GM23338 (cell line): ENCODE results near the gene GALNT9. TPM values are rescaled to one million over a fixed set of nuclear protein-coding genes. Genes with fewer than 3 reads are reported as not detected.

Experiments
- ATAC-seq: fragments of 200-7000 bp; cut with Tn5 transposase; 3 replicates; pipeline ENCODE4 v1.9.1; 2020
- DNase-seq: peaks from one replicate; pipeline ENCODE4 v3.0.0-alpha.2; 2015; ENCODE audit warnings: low spot score
- H2AFZ ChIP-seq: fragments of 200-600 bp; sonication (generic); 2 replicates; pipeline ENCODE4 v1.8.0; 2016; ENCODE audit warnings: antibody characterized with exemption, mild to moderate bottlenecking, moderate library complexity
- H3F3A ChIP-seq: fragments of 200-600 bp; sonication (generic); replicated peaks from 2 replicates; pipeline ENCODE4 v1.8.0; 2017; ENCODE audit warnings: antibody characterized with exemption, mixed run types, low read depth
- H3K27ac ChIP-seq: fragments of 200-600 bp; sonication (generic); 2 replicates; pipeline ENCODE4 v1.6.1; 2016; ENCODE audit warnings: low read depth
- H3K27me3 ChIP-seq: fragments of 200-600 bp; sonication (generic); 2 replicates; pipeline ENCODE4 v1.8.0; 2016; ENCODE audit warnings: mild to moderate bottlenecking, mixed run types, moderate library complexity; ENCODE audit not compliant: insufficient read depth
- H3K36me3 ChIP-seq: fragments of 200-600 bp; sonication (generic); 2 replicates; pipeline ENCODE4 v1.8.0; 2016; ENCODE audit warnings: mild to moderate bottlenecking; ENCODE audit not compliant: insufficient read depth
- H3K4me1 ChIP-seq: fragments of 200-600 bp; sonication (generic); 2 replicates; pipeline ENCODE4 v1.8.0; 2016; ENCODE audit warnings: mild to moderate bottlenecking, moderate library complexity; ENCODE audit not compliant: insufficient read depth
- H3K4me2 ChIP-seq: fragments of 200-600 bp; sonication (generic); 2 replicates; pipeline ENCODE4 v1.7.1; 2017; ENCODE audit warnings: mixed run types
- H3K4me3 ChIP-seq: fragments of 200-600 bp; sonication (generic); 2 replicates; pipeline ENCODE4 v1.6.1; 2016; ENCODE audit warnings: mixed run types
- H3K79me2 ChIP-seq: fragments of 200-600 bp; sonication (generic); replicated peaks from 2 replicates; pipeline ENCODE4 v1.8.0; 2017; ENCODE audit warnings: mild to moderate bottlenecking; ENCODE audit not compliant: insufficient read depth
- H3K9me2 ChIP-seq: fragments of 200-600 bp; sonication (generic); 2 replicates; pipeline ENCODE4 v1.8.0; 2017; ENCODE audit not compliant: insufficient read depth
- H4K20me1 ChIP-seq: fragments of 200-600 bp; sonication (generic); replicated peaks from 2 replicates; pipeline ENCODE4 v1.8.0; 2017; ENCODE audit warnings: mild to moderate bottlenecking; ENCODE audit not compliant: insufficient read depth
- H3K27ac Mint-ChIP-seq: 2 replicates; pipeline ENCODE4 v1.8.0; 2020; ENCODE audit warnings: inconsistent platforms, mild to moderate bottlenecking, moderate library complexity, mixed read lengths
- H3K27me3 Mint-ChIP-seq: 3 replicates; pipeline ENCODE4 v1.8.0; 2022; ENCODE audit warnings: low read depth, mild to moderate bottlenecking, moderate library complexity, mixed read lengths, inconsistent platforms; ENCODE audit not compliant: insufficient read depth, poor library complexity
- H3K36me3 Mint-ChIP-seq: 3 replicates; pipeline ENCODE4 v1.8.0; 2021; ENCODE audit warnings: low read depth, mild to moderate bottlenecking, inconsistent platforms, moderate library complexity, mixed read lengths
- H3K4me1 Mint-ChIP-seq: 3 replicates; pipeline ENCODE4 v1.8.0; 2020; ENCODE audit warnings: mild to moderate bottlenecking, inconsistent platforms, mixed read lengths
- H3K4me3 Mint-ChIP-seq: 3 replicates; pipeline ENCODE4 v1.8.0; 2021; ENCODE audit warnings: moderate library complexity, mild to moderate bottlenecking, inconsistent platforms, mixed read lengths
- H3K9me3 Mint-ChIP-seq: 3 replicates; pipeline ENCODE4 v1.8.0; 2020; ENCODE audit warnings: moderate library complexity, mild to moderate bottlenecking, inconsistent platforms, mixed read lengths
- CREB1 ChIP-seq: fragments of 250-450 bp; sonication (Bioruptor Pico); IDR thresholded peaks from 2 replicates; pipeline ENCODE4 v1.5.0; 2020; ENCODE audit warnings: low read depth, mild to moderate bottlenecking, moderate library complexity
- EZH2 ChIP-seq: fragments of 200-600 bp; sonication (generic); IDR thresholded peaks from one replicate; pipeline ENCODE4 v1.8.0; 2017; ENCODE audit warnings: antibody characterized with exemption, mild to moderate bottlenecking, low read depth; ENCODE audit not compliant: unreplicated experiment
- EZH2phosphoT487 ChIP-seq: fragments of 200-600 bp; sonication (generic); IDR thresholded peaks from one replicate; pipeline ENCODE4 v1.8.1; 2018; ENCODE audit warnings: antibody characterized with exemption; ENCODE audit not compliant: unreplicated experiment
- JUNB ChIP-seq: IDR thresholded peaks from one replicate; pipeline ENCODE4 v1.6.1; 2016; ENCODE audit warnings: antibody characterized with exemption; ENCODE audit not compliant: unreplicated experiment
- NANOG ChIP-seq: IDR thresholded peaks from 2 replicates; pipeline ENCODE4 v1.6.1; 2016; ENCODE audit warnings: antibody characterized with exemption, borderline replicate concordance
- POLR2AphosphoS5 ChIP-seq: IDR thresholded peaks from 2 replicates; pipeline ENCODE4 v1.6.1; 2016; ENCODE audit warnings: antibody characterized with exemption, low read depth
- STAT1 ChIP-seq: IDR thresholded peaks from one replicate; pipeline ENCODE4 v1.6.1; 2016; ENCODE audit warnings: antibody characterized with exemption; ENCODE audit not compliant: unreplicated experiment
- ZNF114 ChIP-seq: fragments of 250-450 bp; sonication (Bioruptor Pico); IDR thresholded peaks from 2 replicates; pipeline ENCODE4 v1.5.0; 2020; ENCODE audit warnings: mild to moderate bottlenecking, moderate library complexity
- ZNF331 ChIP-seq: fragments of 250-450 bp; sonication (Bioruptor Pico); IDR thresholded peaks from 2 replicates; pipeline ENCODE4 v1.5.0; 2020; ENCODE audit warnings: low read depth, mild to moderate bottlenecking, moderate library complexity
- polyA plus RNA-seq: library from polyadenylated mRNA; unstranded; fragments of >200 nt; fragmentation: Nextera tagmentation; extraction: Ambion mirVana; gene quantifications from 2 replicates; pipeline ENCODE4 v1.2.1, GENCODE V29; 2016
- total RNA-seq: library from RNA; depleted of rRNA; stranded (reverse); fragments of >200 nt; shearing (Covaris generic); gene quantifications from 2 replicates; pipeline ENCODE4 v1.2.3, GENCODE V29; 2014
- TF ChIP-seq, protein P1 (sequence below): IDR thresholded peaks from 2 replicates; pipeline ENCODE4 v1.6.1; 2016; ENCODE audit warnings: antibody characterized with exemption
- TF ChIP-seq, protein P2 (sequence below): IDR thresholded peaks from one replicate; pipeline ENCODE4 v1.6.1; 2018; ENCODE audit warnings: antibody characterized with exemption; ENCODE audit not compliant: unreplicated experiment
- TF ChIP-seq, protein P3 (sequence below), 2 experiments: fragments of 200-600 bp in 1 of 2; sonication (generic) in 1 of 2; conservative IDR thresholded peaks; 2 replicates each; pipeline versions ENCODE4 v1.5.1 to v1.6.1; 2016 to 2017; ENCODE audit warnings: antibody characterized with exemption in 2 of 2, low read depth in 2 of 2, mild to moderate bottlenecking in 2 of 2, moderate library complexity in 1 of 2
- TF ChIP-seq, protein P4 (sequence below): fragments of 250-450 bp; sonication (Bioruptor Pico); IDR thresholded peaks from 2 replicates; pipeline ENCODE4 v1.5.0; 2020; ENCODE audit warnings: mild to moderate bottlenecking, moderate library complexity

Gene GALNT9
- total and polyA plus RNA-seq, 2 experiments from 2014 or later = 0.81 to 2.5 TPM

DNA sequence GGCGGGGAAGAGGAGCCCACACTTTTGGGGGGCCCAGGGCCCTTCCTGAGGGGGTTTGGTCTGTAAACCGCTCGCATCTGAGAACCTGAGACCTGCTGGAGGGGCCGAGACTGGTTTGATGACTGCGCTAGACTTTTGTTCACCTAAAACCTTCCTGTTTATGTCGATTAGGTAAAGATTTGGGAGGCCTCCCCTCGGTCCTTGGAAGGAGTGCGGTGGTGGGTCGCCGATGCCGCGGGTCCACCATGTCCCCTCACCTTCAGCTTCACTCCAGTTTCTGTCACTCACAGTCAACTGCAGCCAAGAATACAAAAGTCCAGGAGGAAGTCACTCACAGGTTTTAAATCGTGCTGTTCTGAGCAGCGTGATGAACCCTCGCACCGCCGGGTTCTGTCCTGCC lies 10.5 kb upstream of the GALNT9 start:
- Histone ChIP-seq H3K4me2 (no peak overlapping the region), H3K4me3 (no peak overlapping the region), H3F3A (peaks cover 8% of the 10 kb centered on the region), H4K20me1 (no peaks in the 10 kb centered on the region), H3K79me2 (no peaks in the 10 kb centered on the region), H3K27ac (no peak overlapping the region), H3K27me3 (no peaks in the 10 kb centered on the region), H3K36me3 (no peaks in the 10 kb centered on the region), H3K9me2 (no peaks in the 10 kb centered on the region), H3K4me1 (no peaks in the 10 kb centered on the region), H2AFZ (no peak overlapping the region)
- H3K4me3 Mint-ChIP-seq = no peak overlapping the region
- ATAC-seq (no peak), DNase-seq (no peak)
- no peaks in the 10 kb centered on the region for H3K36me3 Mint-ChIP-seq
- H3K9me3 Mint-ChIP-seq = no peaks in the 10 kb centered on the region
- peaks cover 26% of the 10 kb centered on the region for H3K27me3 Mint-ChIP-seq
- peaks cover 3% of the 10 kb centered on the region; the same call in 2 of the 3 replicates for H3K4me1 Mint-ChIP-seq
- TF ChIP-seq, protein P1, sequence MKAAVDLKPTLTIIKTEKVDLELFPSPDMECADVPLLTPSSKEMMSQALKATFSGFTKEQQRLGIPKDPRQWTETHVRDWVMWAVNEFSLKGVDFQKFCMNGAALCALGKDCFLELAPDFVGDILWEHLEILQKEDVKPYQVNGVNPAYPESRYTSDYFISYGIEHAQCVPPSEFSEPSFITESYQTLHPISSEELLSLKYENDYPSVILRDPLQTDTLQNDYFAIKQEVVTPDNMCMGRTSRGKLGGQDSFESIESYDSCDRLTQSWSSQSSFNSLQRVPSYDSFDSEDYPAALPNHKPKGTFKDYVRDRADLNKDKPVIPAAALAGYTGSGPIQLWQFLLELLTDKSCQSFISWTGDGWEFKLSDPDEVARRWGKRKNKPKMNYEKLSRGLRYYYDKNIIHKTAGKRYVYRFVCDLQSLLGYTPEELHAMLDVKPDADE = no peak
- TF ChIP-seq NANOG = no peak
- TF ChIP-seq ZNF331 (CRISPR knock-in tag) = no peak
- TF ChIP-seq, protein P2, sequence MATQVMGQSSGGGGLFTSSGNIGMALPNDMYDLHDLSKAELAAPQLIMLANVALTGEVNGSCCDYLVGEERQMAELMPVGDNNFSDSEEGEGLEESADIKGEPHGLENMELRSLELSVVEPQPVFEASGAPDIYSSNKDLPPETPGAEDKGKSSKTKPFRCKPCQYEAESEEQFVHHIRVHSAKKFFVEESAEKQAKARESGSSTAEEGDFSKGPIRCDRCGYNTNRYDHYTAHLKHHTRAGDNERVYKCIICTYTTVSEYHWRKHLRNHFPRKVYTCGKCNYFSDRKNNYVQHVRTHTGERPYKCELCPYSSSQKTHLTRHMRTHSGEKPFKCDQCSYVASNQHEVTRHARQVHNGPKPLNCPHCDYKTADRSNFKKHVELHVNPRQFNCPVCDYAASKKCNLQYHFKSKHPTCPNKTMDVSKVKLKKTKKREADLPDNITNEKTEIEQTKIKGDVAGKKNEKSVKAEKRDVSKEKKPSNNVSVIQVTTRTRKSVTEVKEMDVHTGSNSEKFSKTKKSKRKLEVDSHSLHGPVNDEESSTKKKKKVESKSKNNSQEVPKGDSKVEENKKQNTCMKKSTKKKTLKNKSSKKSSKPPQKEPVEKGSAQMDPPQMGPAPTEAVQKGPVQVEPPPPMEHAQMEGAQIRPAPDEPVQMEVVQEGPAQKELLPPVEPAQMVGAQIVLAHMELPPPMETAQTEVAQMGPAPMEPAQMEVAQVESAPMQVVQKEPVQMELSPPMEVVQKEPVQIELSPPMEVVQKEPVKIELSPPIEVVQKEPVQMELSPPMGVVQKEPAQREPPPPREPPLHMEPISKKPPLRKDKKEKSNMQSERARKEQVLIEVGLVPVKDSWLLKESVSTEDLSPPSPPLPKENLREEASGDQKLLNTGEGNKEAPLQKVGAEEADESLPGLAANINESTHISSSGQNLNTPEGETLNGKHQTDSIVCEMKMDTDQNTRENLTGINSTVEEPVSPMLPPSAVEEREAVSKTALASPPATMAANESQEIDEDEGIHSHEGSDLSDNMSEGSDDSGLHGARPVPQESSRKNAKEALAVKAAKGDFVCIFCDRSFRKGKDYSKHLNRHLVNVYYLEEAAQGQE = no peak
- no peak for TF ChIP-seq EZH2
- no peak for TF ChIP-seq EZH2phosphoT487
- no peak for TF ChIP-seq POLR2AphosphoS5
- TF ChIP-seq ZNF114 = no peak
- TF ChIP-seq, protein P3, sequence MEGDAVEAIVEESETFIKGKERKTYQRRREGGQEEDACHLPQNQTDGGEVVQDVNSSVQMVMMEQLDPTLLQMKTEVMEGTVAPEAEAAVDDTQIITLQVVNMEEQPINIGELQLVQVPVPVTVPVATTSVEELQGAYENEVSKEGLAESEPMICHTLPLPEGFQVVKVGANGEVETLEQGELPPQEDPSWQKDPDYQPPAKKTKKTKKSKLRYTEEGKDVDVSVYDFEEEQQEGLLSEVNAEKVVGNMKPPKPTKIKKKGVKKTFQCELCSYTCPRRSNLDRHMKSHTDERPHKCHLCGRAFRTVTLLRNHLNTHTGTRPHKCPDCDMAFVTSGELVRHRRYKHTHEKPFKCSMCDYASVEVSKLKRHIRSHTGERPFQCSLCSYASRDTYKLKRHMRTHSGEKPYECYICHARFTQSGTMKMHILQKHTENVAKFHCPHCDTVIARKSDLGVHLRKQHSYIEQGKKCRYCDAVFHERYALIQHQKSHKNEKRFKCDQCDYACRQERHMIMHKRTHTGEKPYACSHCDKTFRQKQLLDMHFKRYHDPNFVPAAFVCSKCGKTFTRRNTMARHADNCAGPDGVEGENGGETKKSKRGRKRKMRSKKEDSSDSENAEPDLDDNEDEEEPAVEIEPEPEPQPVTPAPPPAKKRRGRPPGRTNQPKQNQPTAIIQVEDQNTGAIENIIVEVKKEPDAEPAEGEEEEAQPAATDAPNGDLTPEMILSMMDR (conservative IDR thresholded peaks at IDR 0.05; ENCODE audit: low read depth in 2 of 2) = no peak
- TF ChIP-seq STAT1 = no peak
- TF ChIP-seq, protein P4, sequence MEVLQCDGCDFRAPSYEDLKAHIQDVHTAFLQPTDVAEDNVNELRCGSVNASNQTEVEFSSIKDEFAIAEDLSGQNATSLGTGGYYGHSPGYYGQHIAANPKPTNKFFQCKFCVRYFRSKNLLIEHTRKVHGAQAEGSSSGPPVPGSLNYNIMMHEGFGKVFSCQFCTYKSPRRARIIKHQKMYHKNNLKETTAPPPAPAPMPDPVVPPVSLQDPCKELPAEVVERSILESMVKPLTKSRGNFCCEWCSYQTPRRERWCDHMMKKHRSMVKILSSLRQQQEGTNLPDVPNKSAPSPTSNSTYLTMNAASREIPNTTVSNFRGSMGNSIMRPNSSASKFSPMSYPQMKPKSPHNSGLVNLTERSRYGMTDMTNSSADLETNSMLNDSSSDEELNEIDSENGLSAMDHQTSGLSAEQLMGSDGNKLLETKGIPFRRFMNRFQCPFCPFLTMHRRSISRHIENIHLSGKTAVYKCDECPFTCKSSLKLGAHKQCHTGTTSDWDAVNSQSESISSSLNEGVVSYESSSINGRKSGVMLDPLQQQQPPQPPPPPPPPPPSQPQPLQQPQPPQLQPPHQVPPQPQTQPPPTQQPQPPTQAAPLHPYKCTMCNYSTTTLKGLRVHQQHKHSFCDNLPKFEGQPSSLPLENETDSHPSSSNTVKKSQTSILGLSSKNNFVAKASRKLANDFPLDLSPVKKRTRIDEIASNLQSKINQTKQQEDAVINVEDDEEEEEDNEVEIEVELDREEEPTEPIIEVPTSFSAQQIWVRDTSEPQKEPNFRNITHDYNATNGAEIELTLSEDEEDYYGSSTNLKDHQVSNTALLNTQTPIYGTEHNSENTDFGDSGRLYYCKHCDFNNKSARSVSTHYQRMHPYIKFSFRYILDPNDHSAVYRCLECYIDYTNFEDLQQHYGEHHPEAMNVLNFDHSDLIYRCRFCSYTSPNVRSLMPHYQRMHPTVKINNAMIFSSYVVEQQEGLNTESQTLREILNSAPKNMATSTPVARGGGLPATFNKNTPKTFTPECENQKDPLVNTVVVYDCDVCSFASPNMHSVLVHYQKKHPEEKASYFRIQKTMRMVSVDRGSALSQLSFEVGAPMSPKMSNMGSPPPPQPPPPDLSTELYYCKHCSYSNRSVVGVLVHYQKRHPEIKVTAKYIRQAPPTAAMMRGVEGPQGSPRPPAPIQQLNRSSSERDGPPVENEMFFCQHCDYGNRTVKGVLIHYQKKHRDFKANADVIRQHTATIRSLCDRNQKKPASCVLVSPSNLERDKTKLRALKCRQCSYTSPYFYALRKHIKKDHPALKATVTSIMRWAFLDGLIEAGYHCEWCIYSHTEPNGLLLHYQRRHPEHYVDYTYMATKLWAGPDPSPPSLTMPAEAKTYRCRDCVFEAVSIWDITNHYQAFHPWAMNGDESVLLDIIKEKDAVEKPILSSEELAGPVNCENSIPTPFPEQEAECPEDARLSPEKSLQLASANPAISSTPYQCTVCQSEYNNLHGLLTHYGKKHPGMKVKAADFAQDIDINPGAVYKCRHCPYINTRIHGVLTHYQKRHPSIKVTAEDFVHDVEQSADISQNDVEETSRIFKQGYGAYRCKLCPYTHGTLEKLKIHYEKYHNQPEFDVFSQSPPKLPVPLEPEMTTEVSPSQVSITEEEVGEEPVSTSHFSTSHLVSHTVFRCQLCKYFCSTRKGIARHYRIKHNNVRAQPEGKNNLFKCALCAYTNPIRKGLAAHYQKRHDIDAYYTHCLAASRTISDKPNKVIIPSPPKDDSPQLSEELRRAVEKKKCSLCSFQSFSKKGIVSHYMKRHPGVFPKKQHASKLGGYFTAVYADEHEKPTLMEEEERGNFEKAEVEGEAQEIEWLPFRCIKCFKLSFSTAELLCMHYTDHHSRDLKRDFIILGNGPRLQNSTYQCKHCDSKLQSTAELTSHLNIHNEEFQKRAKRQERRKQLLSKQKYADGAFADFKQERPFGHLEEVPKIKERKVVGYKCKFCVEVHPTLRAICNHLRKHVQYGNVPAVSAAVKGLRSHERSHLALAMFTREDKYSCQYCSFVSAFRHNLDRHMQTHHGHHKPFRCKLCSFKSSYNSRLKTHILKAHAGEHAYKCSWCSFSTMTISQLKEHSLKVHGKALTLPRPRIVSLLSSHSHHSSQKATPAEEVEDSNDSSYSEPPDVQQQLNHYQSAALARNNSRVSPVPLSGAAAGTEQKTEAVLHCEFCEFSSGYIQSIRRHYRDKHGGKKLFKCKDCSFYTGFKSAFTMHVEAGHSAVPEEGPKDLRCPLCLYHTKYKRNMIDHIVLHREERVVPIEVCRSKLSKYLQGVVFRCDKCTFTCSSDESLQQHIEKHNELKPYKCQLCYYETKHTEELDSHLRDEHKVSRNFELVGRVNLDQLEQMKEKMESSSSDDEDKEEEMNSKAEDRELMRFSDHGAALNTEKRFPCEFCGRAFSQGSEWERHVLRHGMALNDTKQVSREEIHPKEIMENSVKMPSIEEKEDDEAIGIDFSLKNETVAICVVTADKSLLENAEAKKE (CRISPR knock-in tag) = no peak
- no peak for TF ChIP-seq JUNB
- no peak for TF ChIP-seq CREB1
- H3K27ac Mint-ChIP-seq = no peak overlapping the region
